ENCODE results near the gene SPNS3.

SPNS3 gene

DNA sequence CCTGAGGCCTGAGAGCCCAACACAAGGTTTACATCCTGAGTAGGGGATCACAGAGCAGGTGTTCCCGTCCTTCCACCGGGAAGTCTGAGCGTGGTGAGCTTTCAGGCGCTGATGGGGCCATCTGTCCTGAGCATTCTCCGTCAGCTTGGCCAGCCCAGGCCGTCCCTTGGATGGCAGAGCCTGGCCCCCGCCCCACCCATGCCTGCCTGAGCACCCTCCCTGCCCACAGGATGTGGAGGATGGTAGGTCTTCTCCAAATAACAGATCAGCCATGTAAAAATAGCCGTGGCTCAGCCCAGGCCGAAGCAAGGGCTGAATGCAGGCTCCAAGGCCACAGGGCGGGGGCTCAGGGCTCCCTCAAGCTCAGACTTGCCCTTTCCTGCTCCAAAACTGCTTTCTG is 85.2 kb downstream of the SPNS3 start:
- CTCF ChIA-PET = no interaction called here
- H3K4me3 ChIP-seq (ENCODE audit: low read depth, low read length) = no peak overlapping the region
- TF ChIP-seq, protein P1, sequence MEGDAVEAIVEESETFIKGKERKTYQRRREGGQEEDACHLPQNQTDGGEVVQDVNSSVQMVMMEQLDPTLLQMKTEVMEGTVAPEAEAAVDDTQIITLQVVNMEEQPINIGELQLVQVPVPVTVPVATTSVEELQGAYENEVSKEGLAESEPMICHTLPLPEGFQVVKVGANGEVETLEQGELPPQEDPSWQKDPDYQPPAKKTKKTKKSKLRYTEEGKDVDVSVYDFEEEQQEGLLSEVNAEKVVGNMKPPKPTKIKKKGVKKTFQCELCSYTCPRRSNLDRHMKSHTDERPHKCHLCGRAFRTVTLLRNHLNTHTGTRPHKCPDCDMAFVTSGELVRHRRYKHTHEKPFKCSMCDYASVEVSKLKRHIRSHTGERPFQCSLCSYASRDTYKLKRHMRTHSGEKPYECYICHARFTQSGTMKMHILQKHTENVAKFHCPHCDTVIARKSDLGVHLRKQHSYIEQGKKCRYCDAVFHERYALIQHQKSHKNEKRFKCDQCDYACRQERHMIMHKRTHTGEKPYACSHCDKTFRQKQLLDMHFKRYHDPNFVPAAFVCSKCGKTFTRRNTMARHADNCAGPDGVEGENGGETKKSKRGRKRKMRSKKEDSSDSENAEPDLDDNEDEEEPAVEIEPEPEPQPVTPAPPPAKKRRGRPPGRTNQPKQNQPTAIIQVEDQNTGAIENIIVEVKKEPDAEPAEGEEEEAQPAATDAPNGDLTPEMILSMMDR (IDR thresholded peaks at IDR 0.05; ENCODE audit: insufficient read depth, low read length, missing control alignments) = no peak
- no peak for DNase-seq (ENCODE audit: low read depth, low spot score)
- POLR2A ChIA-PET = no interaction called here

DNA sequence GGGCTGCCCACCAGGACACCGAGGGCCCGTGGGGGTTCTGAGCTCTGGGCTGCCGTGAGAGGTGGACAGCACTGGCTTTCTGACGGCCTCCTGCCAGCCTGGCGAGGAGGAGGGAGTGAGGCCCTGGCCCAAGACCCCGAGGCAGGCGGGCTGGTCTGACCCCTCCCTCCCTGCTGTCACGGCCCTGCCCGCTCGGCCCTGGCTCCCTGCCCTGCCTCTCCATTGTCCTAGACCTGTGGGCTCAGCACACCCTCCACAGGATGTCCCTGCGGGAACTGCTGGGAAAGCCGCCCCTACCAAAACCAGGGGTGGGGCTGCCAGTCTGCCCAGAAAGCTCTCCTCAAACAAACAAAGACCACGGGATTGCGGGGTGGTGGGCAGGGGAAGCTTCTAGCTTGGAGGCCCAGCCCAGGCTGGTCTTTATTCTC is 85.6 kb downstream of the SPNS3 start:
- ChIA-PET CTCF (no interaction called here), POLR2A (no interaction called here)
- DNase-seq (ENCODE audit: low read depth, low spot score) = no peak
- TF ChIP-seq, protein P1 (IDR thresholded peaks at IDR 0.05; ENCODE audit: insufficient read depth, low read length, missing control alignments) = no peak
- no peak overlapping the region for H3K4me3 ChIP-seq (ENCODE audit: low read depth, low read length)

DNA sequence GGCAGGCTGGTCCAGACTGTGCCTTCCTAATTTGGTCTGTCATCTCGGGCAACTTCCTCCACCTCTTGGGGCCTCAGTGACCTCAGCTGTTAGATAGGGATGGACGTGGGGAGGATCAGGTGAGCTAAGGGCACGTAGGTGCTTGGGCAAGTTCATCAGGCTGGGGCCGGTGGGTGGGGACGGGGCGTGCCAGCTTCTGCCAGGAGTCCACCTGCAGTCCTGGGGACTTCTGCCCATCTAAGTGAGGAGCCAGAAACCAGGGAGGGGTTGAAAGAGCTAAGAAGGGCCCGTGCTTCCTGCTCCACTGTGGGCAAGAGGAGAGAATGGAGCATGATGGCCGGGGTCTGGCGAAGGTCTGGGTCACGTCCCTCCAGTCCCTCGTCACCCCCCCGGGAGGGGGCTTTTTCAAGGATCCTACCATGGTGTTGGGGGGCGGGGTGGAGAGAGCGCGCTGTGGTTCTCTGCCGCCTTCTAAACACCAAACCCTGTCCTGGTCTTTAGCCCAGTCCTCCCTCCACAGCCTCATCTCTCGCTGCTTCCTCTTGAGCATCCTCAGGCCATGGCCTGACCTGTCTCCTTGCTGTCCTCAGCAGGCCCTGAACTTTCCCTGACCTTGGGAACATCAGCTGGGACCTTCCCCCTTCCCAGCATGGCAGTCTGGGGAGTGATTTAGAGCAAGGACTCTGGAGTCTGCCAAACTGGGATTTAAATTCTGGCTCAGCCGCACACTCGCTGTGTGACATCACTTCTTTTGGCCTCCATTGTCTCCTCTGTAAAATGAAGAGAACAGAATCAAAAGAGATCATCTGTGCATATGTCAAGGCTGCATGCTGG is 86.5 kb downstream of the SPNS3 start:
- CTCF ChIA-PET = interaction anchor here (2.0 kb wide), 1 partner anchor 47 kb away, joined by 7 read pairs; no protein-coding TSS in a partner anchor
- H3K4me3 ChIP-seq (ENCODE audit: low read depth, low read length) = no peak overlapping the region
- TF ChIP-seq, protein P1 (IDR thresholded peaks at IDR 0.05; ENCODE audit: insufficient read depth, low read length, missing control alignments) = no peak
- POLR2A ChIA-PET = no interaction called here
- no peak for DNase-seq (ENCODE audit: low read depth, low spot score)

DNA sequence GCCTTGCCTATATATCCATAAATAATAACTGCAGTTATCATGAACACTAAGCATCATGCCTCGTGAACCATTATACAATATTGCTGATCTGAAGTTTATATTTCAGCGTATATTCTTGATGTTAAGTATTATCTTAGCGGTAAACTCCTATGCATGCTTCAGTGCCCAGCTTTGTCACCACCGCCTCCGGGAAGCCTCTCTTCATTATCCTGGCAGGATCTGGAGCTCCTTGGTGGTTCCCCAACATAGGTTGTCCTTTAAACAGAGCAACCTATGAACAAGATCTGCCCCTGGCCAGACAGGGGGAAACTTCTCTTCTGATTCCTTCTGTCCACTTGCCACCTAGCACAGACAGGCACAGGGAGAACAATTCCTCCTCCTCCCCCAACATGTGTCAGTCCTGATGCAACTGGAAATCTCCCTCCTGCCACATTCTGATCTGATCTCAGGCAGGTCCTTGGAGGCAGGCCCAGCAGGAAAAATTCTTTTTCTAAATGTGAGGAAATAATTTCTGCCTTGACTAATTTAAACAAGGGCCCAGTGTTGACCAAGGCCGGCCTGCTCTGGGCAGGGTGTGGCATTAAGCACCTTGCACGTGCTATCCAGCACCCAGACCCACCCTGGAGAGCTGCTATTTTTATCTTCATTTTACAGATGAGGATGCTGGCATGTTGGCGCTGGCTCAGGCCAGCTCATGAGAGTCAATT is 87.3 kb downstream of the SPNS3 start:
- ChIA-PET POLR2A (no interaction called here), CTCF (interaction anchor here (2.0 kb wide), 1 partner anchor 46 kb away, joined by 7 read pairs; no protein-coding TSS in a partner anchor)
- no peak overlapping the region for H3K4me3 ChIP-seq (ENCODE audit: low read depth, low read length)
- TF ChIP-seq, protein P1 (IDR thresholded peaks at IDR 0.05; ENCODE audit: insufficient read depth, low read length, missing control alignments) = no peak
- no peak for DNase-seq (ENCODE audit: low read depth, low spot score)

DNA sequence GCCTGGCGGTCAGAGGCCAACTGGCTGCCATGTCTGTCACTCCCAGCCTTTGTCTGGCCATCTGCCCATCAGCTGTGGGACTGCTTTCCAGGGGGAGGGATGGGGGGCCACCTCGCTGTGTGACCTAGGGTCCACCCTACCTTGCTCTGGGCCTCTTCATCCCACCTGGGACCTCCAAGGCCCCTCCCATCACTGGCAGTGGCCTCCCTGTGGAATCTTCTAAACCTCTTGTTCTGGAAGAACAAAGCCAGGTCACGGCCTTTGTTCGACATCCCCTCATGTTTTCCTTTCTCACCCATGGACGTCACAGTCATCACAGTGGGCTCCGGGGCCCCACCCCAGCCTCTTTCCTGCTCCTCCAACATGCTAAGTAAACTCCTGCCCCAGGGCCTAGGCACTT is 88.9 kb downstream of the SPNS3 start:
- no peak overlapping the region for H3K4me3 ChIP-seq (ENCODE audit: low read depth, low read length)
- ChIA-PET POLR2A (no interaction called here), CTCF (no interaction called here)
- TF ChIP-seq, protein P1 (IDR thresholded peaks at IDR 0.05; ENCODE audit: insufficient read depth, low read length, missing control alignments) = no peak
- DNase-seq (ENCODE audit: low read depth, low spot score) = no peak

DNA sequence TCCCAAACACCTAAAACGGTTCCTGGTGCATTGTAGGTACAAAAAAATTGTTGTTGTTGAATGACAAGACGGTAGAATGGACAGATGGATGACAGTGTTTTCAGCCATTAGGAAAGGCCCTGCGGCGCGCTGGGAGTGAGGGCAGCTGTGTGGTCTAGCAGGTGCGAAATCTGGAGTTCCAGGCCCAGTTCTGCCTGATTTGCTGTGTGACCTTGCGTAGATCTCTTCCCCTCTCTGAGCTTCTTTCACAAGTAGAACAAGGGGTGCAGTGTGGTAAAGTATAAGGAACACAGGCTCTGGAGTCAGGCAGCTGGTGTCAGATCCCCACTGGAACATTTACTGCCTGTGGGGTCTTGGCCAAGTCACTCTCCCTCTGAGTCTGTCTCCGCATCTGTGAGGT is 90.2 kb downstream of the SPNS3 start:
- no peak overlapping the region for H3K4me3 ChIP-seq (ENCODE audit: low read depth, low read length)
- POLR2A ChIA-PET = no interaction called here
- CTCF ChIA-PET = interaction anchor here (3.4 kb wide), 1 partner anchor 43 kb away, joined by 9 read pairs; no protein-coding TSS in a partner anchor
- no peak for DNase-seq (ENCODE audit: low read depth, low spot score)
- TF ChIP-seq, protein P1 (IDR thresholded peaks at IDR 0.05; ENCODE audit: insufficient read depth, low read length, missing control alignments) = no peak

Measured in AG04449 (cell line).